ENCODE results near the gene AAK1. TPM values are rescaled to one million over a fixed set of nuclear protein-coding genes. Genes with fewer than 3 reads are reported as not detected.

AAK1 gene
- total RNA-seq, 1 donor from 2014 or later: 70.6 TPM

DNA sequence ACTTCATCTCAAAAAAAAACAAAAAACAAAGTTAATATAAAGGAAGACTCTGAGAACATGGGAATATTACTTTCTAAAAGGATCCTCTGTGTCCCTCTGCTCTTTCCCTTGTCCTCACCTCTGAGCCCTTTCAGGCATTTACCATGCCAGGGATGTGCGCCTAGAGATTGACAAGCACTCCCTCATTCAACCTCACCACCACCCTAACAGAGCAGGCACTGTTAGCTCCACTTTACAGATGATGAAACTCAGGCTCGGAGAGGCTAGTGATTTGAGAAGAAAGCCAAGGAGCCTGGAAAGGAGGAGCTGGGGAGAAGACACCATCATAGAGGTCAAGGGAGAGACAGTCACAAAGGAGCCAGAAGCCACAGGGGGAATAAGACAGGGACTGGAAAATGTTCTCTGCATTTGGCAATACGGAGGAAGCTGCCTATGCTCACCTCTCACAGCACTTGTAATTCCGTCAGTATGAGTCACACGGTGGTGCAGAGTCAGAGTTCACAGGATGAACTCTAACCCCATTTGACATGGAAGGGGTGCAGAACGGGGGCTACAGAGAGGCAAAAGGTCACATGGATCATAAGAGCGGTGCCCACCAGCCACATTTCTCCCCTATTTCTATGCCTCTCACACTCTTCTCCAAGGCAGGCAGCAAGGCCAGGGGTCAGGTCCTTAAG is 104.5 kb downstream of the AAK1 start:
- peak; percentile 54 for DNase-seq (ENCODE audit: low read depth)

DNA sequence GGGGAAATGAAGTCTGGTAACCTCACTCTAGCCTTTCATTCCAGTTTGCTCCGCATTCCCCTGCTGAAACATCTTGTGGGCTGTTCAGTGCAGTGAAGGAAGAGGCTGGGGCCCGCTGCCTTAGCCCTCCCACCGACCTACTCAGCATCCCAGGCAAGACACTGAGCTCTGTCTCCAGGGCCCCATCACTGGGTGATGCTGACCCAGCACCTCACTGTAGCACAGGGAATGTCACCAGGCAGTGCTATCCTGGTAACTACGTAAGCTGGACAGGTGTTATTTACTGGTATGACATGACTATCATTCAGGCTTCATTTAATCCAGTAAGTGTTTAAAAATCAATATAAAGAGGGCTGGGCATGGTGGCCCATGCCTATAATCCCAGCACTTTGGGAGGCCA is 105.3 kb downstream of the AAK1 start:
- no peak for DNase-seq (ENCODE audit: low read depth)

GRCh38 chr2:69535817-69536241 is 107.7 kb downstream of the AAK1 start:
- DNase-seq (ENCODE audit: low read depth): no peak

- DNase-seq (ENCODE audit: low read depth): no peak
Measured at GRCh38 chr2:69531186-69531585, 112.4 kb downstream of the AAK1 start.

DNA sequence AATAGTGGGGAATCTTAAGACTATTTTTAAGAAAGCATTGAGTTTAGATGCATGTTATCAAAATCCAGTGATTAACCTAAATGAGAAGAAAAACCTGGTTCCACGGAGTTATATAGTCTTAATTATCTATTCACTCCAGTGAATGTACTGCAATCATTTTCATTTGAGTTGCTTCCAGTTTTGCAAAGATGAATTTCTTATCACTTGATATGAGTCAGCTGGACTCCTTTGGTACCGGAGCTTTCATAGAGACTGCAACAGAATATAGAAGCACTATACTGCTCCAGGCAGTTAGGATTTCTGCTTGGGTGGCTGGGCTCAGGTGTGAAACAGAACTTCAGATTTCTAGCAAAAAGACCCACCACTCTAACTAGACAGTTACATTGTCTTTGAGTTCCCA is 114.1 kb downstream of the AAK1 start:
- DNase-seq (ENCODE audit: low read depth): no peak

GRCh38 chr2:69525261-69525660 is 118.3 kb downstream of the AAK1 start:
- DNase-seq (ENCODE audit: low read depth): no peak

- DNase-seq (ENCODE audit: low read depth): no peak
Measured at GRCh38 chr2:69524799-69525198, 118.7 kb downstream of the AAK1 start.

GRCh38 chr2:69521747-69522146 is 121.8 kb downstream of the AAK1 start:
- no peak for DNase-seq (ENCODE audit: low read depth)

DNA sequence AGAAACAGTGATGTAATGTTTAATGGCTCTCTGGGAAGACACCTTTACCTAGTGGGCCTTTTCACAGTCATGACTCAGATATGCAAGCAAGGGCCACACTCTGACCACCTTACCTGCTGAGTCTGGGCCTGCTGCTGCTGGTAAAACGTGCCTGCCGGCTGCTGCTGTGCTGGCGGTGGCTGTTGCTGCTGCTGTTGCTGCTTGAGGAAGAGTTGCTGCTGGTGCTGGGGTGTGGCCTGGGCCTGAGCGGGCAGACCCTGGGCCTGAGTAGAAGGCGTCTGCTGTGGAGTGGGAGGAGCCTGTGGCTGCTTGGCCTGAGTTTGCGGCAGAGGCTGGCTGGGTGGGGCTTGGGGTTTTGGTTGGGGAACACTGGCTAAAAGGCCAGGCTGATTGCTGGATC is 124.7 kb downstream of the AAK1 start:
- DNase-seq (ENCODE audit: low read depth): no peak

DNA sequence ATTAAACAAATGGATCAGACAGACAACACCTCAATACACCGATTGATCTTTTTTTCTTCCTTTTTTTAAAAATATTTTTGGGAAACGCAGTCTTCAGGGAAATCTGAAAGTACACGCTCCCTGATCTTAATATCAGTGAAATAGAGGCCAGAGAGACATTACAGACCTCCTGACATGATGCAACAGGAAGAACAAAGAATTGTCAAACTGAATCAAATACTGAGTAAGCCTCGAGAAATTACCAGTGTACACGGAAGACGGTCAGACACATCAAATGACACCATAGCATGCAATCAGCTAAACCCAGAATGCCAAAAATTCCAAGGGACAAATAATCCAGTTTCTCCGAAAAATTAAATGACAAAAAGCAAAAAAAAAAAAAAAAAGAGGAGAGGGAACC is 126.1 kb downstream of the AAK1 start:
- no peak for DNase-seq (ENCODE audit: low read depth)

GRCh38 chr2:69514819-69515218 is 128.7 kb downstream of the AAK1 start:
- DNase-seq (ENCODE audit: low read depth): no peak

- peak; percentile 46 for DNase-seq (ENCODE audit: low read depth)
Measured at GRCh38 chr2:69514406-69514805, 129.1 kb downstream of the AAK1 start.

GRCh38 chr2:69512446-69512845 is 131.1 kb downstream of the AAK1 start:
- no peak for DNase-seq (ENCODE audit: low read depth)

DNA sequence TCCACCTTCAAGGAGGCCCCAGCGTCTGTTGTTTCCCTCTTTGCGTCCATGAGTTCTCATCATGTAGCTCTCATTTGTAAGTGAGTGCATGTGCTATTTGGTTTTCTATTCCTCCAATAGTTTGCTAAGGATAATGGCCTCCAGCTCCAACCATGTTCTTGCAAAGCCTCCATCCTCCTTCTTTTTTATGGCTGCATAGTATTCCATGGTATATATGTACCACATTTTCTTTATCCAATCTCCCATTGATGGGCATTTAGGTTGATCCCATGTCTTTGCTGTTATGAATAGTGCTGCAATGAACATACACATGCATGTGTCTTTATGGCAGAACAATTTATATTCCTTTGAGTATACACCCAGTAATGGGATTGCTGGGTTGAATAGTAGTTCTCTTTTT is 133.3 kb downstream of the AAK1 start:
- no peak for DNase-seq (ENCODE audit: low read depth)

DNA sequence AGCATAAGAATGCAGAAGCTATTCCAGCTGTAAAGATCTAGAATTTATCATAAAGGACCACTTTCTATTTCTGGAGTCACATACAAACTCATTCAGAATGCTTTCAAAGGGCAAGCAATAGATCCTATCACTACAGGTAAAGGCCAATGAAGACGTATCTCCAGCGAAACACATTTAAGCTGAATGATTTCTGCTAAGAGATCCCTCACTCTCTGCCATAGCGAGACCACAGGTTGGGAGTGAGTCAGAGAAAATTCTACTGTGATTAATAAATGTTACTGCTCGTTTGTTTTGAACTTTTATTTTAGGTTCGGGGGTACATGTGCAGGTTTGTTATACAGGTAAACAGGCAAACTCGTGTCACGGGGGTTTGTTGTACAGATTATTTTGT is 133.8 kb downstream of the AAK1 start:
- no peak for DNase-seq (ENCODE audit: low read depth)

- peak; percentile 2 for DNase-seq (ENCODE audit: low read depth)
Measured at GRCh38 chr2:69509011-69509749, 134.4 kb downstream of the AAK1 start.

GRCh38 chr2:69505710-69506109 is 137.8 kb downstream of the AAK1 start:
- no peak for DNase-seq (ENCODE audit: low read depth)

- DNase-seq (ENCODE audit: low read depth): no peak
Measured at GRCh38 chr2:69501301-69501700, 142.2 kb downstream of the AAK1 start.

DNA sequence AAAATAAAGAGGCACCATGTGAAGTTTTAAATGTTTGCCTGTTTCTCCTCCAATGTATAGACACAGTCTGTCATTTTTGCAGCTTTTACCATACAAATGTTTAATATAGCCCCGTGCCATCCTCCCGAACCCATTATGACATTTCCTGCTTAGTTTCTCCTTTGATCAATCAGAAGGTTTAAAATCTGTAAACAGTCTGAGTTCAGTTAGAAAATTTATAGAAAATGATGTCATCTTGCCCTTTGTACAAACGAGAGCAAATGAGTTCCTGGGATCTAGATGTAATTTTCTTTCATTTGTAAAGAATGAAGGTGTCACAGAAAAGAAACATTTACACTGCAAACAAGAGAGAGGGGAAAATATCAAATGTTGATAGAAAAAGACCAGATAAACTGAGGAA is 143.6 kb downstream of the AAK1 start:
- no peak for DNase-seq (ENCODE audit: low read depth)

DNA sequence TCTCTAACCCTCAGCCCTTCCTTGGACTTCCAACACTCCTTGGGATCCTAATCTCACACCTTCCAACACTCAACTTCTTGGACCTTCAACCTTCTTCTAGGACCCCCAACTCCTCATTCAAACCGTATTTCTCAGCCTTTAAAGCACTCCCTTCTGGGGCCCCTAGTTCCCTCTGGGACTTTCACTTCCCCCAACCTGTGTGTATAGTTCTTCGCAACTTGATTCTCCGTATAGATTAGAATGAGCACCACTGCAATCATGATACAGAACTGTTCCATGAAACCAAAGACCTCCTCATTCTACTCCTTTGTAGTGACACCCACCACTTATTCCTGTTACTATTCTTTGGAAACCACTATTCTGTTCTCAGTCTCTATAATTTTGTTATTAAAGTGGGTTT is 144.3 kb downstream of the AAK1 start:
- DNase-seq (ENCODE audit: low read depth): no peak

DNA sequence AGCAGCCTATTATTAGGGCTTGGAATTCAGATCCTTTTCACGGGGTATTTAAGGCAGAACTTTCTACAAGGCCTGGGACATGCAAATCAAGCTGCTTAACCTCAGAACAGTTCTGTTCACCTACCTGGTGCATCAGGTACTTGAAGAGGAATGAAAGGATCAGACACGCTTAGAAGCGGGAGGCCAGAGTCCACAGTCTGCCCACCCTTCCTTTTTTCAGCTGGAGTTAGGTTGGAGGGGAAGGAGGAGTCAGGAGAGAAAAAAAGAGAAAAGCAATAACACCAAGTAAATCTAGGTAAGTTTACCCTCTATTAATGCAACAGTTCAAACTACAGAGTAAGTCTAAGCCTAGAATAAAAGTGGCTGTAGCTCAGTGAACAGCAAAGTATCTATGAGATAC is 147.7 kb downstream of the AAK1 start:
- no peak for DNase-seq (ENCODE audit: low read depth)

DNA sequence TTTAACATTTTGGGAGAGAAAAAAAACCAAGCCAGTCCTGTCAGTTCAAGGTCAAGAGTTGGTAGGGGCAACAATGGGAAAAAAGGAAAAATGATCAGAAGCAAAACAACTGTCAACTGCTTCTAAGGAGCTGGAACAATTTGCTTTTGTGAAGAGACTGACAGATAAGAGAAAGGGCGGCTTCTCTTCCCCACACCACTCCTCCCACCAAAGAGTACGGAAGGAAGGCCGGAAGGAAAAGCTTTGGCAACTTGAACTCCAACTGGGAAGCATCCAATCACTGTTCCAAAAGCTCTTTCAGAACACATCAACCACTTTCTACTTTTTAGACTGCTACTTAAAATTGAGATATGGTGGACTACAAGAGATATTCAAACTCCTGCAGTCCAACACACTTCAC is 148.5 kb downstream of the AAK1 start:
- DNase-seq (ENCODE audit: low read depth): no peak

DNA sequence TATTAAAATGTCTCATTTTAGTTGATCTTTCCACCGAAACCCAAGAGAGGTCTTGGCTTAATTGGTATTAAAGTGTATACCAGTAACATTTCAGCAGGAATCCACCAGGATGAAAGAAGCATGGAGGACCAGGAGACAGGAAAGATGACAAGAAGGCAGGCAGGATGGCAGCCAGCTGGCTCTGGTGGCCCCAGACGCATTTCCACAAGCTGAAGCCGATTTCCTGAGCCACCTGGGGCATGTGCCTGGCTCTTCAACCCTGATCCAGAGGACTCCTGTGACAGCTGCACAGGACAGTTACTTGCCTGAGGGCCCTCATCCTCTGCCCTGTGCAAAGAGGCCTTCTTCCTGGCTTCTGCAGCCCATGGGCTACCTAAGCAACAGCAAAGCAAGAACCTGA is 149.4 kb downstream of the AAK1 start:
- DNase-seq (ENCODE audit: low read depth): no peak

DNA sequence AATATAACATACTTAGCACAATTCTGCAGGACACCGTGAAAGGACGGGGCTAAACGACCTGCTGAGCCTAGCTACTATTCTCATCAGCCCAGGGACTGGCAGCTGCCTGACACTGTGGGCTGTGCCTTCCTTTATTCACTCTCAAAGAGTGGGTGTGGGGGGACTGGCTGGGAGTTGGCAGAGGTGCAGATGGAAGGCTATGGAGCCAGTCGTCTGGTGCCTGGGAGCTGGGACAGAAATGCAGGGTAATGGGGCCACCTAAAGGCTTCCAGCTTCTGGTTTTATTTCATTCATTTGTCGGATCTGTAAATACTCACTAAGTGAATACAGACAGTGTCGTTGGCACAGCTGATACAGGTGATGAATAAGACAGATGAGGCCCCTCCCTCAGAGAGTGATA is 150.3 kb downstream of the AAK1 start:
- DNase-seq (ENCODE audit: low read depth): no peak
